ENCODE measurements around the gene LRRN2. TPM values are rescaled to one million over a fixed set of nuclear protein-coding genes. Genes with fewer than 3 reads are reported as not detected.
A peak's percentile ranks its signal among the peaks of the same experiment; 100 is the strongest.

The LRRN2 gene
- total RNA-seq, 4 donors from 2014 or later, result 2.0 to 8.6 (median 3.9) TPM

DNA sequence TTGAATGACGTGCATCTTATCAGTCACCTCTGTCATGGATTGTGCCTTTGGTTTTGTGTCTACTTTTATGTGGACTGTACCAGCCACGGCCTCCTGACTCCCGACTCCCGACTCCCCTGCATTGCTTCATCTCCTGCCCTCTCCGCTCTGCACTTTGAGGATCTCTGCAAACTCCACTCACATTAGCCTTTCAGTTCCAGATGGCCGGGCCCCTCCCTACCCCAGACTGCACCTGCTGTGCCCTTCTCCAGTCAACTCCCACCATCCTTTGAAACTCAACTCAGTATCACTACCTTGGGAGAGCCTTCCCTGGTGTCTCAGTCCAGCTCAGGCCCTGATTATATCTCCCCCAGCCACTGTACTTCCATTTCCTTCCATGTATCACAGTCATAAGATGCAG is 97.9 kb downstream of the LRRN2 start:
- no peaks in the 10 kb centered on the region for H3K36me3 ChIP-seq
- WGBS, 2 donors, result 60 to 66% methylated on average over 5 to 6 of the region's 6 CpGs
- TF ChIP-seq POLR2A (IDR thresholded peaks at IDR 0.05), result no peak
- TF ChIP-seq, protein P1, sequence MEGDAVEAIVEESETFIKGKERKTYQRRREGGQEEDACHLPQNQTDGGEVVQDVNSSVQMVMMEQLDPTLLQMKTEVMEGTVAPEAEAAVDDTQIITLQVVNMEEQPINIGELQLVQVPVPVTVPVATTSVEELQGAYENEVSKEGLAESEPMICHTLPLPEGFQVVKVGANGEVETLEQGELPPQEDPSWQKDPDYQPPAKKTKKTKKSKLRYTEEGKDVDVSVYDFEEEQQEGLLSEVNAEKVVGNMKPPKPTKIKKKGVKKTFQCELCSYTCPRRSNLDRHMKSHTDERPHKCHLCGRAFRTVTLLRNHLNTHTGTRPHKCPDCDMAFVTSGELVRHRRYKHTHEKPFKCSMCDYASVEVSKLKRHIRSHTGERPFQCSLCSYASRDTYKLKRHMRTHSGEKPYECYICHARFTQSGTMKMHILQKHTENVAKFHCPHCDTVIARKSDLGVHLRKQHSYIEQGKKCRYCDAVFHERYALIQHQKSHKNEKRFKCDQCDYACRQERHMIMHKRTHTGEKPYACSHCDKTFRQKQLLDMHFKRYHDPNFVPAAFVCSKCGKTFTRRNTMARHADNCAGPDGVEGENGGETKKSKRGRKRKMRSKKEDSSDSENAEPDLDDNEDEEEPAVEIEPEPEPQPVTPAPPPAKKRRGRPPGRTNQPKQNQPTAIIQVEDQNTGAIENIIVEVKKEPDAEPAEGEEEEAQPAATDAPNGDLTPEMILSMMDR (IDR thresholded peaks at IDR 0.05), result no peak

DNA sequence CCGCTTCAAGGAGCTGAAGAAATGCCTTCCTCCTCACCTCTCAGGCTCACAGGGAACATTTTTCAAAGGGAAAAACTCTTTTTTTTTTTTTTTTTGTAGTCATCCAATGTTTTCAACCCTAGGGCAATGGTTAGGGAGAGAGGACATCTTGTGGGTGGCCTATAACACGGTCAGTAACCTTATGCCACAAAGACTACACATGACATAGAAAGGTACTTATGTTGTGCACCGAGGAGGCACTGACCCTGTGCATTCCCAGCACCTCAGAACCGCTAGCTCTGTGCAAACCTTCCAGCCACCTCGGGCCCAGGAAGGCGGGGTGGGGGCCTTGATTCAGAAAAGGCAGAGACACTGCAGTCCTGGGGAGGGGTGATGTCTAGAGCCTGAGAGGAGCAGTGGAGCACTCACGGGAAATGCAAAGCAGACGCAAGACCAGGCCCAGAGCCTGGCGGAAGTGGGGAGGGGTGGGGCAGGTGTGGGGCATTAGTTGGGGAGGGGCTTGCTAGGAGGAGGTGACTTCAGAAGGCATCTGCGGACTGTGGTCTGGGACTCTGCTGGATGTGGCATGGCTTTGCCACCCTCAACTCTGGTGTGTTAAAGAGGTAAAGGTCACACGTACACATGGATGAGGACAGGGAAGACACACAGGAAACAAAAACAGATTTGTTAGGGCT is 100.7 kb downstream of the LRRN2 start:
- DNase-seq, result no peak
- H3K27ac ChIP-seq, result no peak overlapping the region
- 74 to 77% methylated on average over 11 of the region's 11 CpGs for WGBS, 2 donors

More for the DNA sequence above, 97.9 kb downstream of the LRRN2 start:
- Histone ChIP-seq H3K27ac (no peak overlapping the region), H3K4me1 (no peaks in the 10 kb centered on the region), H3K4me3 (replicated peaks in 1 of 3) (no peak overlapping the region), H3K27me3 (no peaks in the 10 kb centered on the region), H3K9me3 (no peaks in the 10 kb centered on the region)
- intact Hi-C loops (cut with DNase I), result no loop called here
- DNase-seq, result no peak

DNA sequence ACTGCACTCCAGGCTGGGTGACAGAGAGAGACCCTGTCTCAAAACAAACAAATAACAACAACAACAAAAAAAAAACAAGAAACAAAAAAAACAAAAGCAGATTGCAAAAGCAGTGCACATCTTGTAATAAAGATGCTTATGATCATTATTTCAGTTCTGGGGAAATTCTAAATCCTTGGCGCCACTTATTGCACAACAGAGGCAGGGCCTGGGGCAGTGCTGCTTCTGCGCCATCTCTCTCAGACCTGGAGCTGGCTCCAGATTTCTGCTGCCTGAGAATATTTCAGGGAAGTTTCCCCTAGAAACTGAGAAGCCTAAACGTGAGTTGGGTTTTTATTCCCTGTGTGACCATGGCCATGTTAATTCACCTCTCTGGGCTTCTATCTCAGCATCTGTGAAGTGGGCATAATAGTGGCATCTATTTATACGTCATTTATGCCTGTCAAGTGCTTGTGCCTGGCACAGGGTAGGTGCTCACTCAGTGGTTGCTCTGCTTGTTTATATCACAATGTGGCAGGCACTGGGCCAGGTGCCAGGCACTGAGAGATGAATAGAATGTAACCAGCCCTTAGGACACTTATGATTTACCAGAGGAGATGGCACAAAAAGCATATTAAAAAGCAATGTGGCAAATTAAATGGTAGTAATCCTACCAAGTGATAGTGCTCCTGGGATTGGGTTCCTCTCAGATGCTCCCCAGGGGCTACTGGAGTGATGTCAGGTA is 101.5 kb downstream of the LRRN2 start:
- intact Hi-C loops (cut with DNase I), result no loop called here
- 78 to 86% methylated on average over 4 of the region's 4 CpGs for WGBS, 2 donors
- DNase-seq, result peak; percentile 24 to 34

More for the DNA sequence above, 100.7 kb downstream of the LRRN2 start:
- no peaks in the 10 kb centered on the region for H3K9me3 ChIP-seq
- H3K27me3 ChIP-seq, result no peaks in the 10 kb centered on the region
- no peaks in the 10 kb centered on the region for H3K36me3 ChIP-seq
- H3K4me3 ChIP-seq (replicated peaks in 1 of 3), result no peak overlapping the region
- H3K4me1 ChIP-seq, result no peaks in the 10 kb centered on the region
- intact Hi-C loops (cut with DNase I), result no loop called here
- TF ChIP-seq, protein P1 (IDR thresholded peaks at IDR 0.05), result no peak
- no peak for TF ChIP-seq POLR2A (IDR thresholded peaks at IDR 0.05)

DNA sequence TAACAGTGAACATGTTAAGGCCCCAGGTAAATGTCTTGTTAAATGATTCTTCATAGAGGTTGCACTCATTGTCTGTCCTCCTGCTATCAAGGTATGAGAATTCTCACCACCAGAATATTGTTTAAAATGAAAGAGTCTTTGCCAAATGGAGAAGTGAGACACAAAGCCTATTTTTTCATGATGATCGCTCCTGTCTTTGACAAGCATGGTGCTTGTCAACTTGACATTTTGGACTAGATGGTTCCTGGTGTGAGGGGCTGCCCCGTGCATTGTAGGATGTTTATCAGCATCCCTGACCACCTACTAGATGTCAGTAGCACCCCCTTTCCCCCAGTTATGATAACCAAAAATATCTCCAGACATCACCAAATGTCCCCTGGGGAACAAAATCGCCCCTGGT is 103.8 kb downstream of the LRRN2 start:
- Histone ChIP-seq H3K36me3 (no peaks in the 10 kb centered on the region), H3K27ac (no peak overlapping the region), H3K9me3 (no peaks in the 10 kb centered on the region), H3K4me1 (peaks cover 0 to 11% of the 10 kb centered on the region in 2 donors), H3K27me3 (no peaks in the 10 kb centered on the region), H3K4me3 (replicated peaks in 1 of 3) (no peak overlapping the region)
- WGBS, 2 donors, result 87 to 88% methylated on average over 3 of the region's 3 CpGs
- no peak for DNase-seq
- TF ChIP-seq POLR2A (IDR thresholded peaks at IDR 0.05), result no peak
- TF ChIP-seq, protein P1 (IDR thresholded peaks at IDR 0.05), result no peak
- intact Hi-C loops (cut with DNase I), result no loop called here

More for the DNA sequence above, 101.5 kb downstream of the LRRN2 start:
- H3K27me3 ChIP-seq, result no peaks in the 10 kb centered on the region
- no peak overlapping the region for H3K27ac ChIP-seq
- TF ChIP-seq POLR2A (IDR thresholded peaks at IDR 0.05), result no peak
- TF ChIP-seq, protein P1 (IDR thresholded peaks at IDR 0.05), result no peak
- H3K4me1 ChIP-seq, result peaks cover 0 to 3% of the 10 kb centered on the region in 2 donors
- H3K36me3 ChIP-seq, result no peaks in the 10 kb centered on the region
- H3K4me3 ChIP-seq (replicated peaks in 1 of 3), result no peak overlapping the region
- H3K9me3 ChIP-seq, result no peaks in the 10 kb centered on the region

DNA sequence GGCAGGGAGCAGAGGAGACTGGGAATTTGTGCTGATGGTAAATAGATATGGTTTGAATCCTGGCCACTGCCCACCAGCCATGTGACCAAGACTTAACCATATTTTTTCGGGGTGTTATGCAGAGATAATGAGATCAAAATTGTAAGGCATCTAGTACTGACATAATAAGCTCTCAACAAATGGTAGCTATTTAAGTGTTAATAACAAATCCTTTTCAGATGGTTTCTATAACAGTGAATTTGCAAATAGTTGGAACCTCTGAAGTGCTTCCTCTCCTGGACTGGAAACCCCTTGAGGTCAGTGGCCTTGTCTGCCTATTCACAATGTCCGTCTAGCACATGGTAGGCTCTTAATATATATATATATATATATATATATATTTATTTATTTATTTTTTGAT is 104.7 kb downstream of the LRRN2 start:
- no peak for TF ChIP-seq POLR2A (IDR thresholded peaks at IDR 0.05)
- TF ChIP-seq, protein P1 (IDR thresholded peaks at IDR 0.05), result no peak
- H3K27me3 ChIP-seq, result no peaks in the 10 kb centered on the region
- no peak overlapping the region for H3K4me3 ChIP-seq (replicated peaks in 1 of 3)
- 91 to 94% methylated on average over 2 of the region's 2 CpGs for WGBS, 2 donors
- no peaks in the 10 kb centered on the region for H3K36me3 ChIP-seq
- no peaks in the 10 kb centered on the region for H3K9me3 ChIP-seq
- no peak overlapping the region for H3K27ac ChIP-seq
- intact Hi-C loops (cut with DNase I), result no loop called here
- no peak for DNase-seq
- H3K4me1 ChIP-seq, result peaks cover 0 to 11% of the 10 kb centered on the region in 2 donors
